Hepatocyte (in vitro differentiated cells): ENCODE results near the gene LDLRAD3. TPM values are rescaled to one million over a fixed set of nuclear protein-coding genes. Genes with fewer than 3 reads are reported as not detected.
"Not testable (repeated sequence)": the region's sequence is repeated elsewhere in the genome, so short reads cannot be mapped to it uniquely, and the experiment has no call there.

Experiments
- DNase-seq: peaks from one replicate; pipeline ENCODE4 v3.0.0-alpha.2; 2016; ENCODE audit warnings: low spot score
- H2AFZ ChIP-seq: fragments of 200-600 bp; sonication (generic); 2 replicates; pipeline ENCODE4 v1.6.0; 2016; ENCODE audit warnings: antibody characterized with exemption, mild to moderate bottlenecking
- H3K27ac ChIP-seq: fragments of 200-600 bp; sonication (generic); 2 replicates; pipeline ENCODE4 v1.5.1; 2016; ENCODE audit warnings: mild to moderate bottlenecking
- H3K27me3 ChIP-seq: fragments of 200-600 bp; sonication (generic); 2 replicates; pipeline ENCODE4 v1.6.1; 2016
- H3K36me3 ChIP-seq: fragments of 200-600 bp; sonication (generic); replicated peaks from 2 replicates; pipeline ENCODE4 v1.5.1; 2016; ENCODE audit warnings: low read depth; ENCODE audit not compliant: insufficient read depth
- H3K4me1 ChIP-seq: fragments of 200-600 bp; sonication (generic); 2 replicates; pipeline ENCODE4 v1.5.1; 2016; ENCODE audit warnings: mild to moderate bottlenecking, moderate library complexity; ENCODE audit not compliant: insufficient read depth
- H3K4me2 ChIP-seq: fragments of 200-600 bp; sonication (generic); 2 replicates; pipeline ENCODE4 v1.6.0; 2016
- H3K4me3 ChIP-seq: fragments of 200-600 bp; sonication (generic); 2 replicates; pipeline ENCODE4 v1.5.1; 2016; ENCODE audit warnings: mild to moderate bottlenecking
- H3K79me2 ChIP-seq: fragments of 200-600 bp; sonication (generic); 2 replicates; pipeline ENCODE4 v1.6.0; 2017; ENCODE audit warnings: mild to moderate bottlenecking
- H3K9me2 ChIP-seq: fragments of 200-600 bp; sonication (generic); replicated peaks from 2 replicates; pipeline ENCODE4 v1.6.0; 2017; ENCODE audit warnings: mild to moderate bottlenecking; ENCODE audit not compliant: insufficient read depth
- H3K9me3 ChIP-seq: fragments of 200-600 bp; sonication (generic); 2 replicates; pipeline ENCODE4 v1.5.1; 2016; ENCODE audit warnings: low read depth, mild to moderate bottlenecking
- H4K20me1 ChIP-seq: fragments of 200-600 bp; sonication (generic); 2 replicates; pipeline ENCODE4 v1.6.0; 2016; ENCODE audit warnings: mild to moderate bottlenecking; ENCODE audit not compliant: insufficient read depth, poor library complexity, severe bottlenecking
- EZH2 ChIP-seq: fragments of 200-600 bp; sonication (generic); IDR thresholded peaks from 2 replicates; pipeline ENCODE4 v1.6.1; 2016; ENCODE audit warnings: antibody characterized with exemption, mild to moderate bottlenecking, borderline replicate concordance
- EZH2phosphoT487 ChIP-seq: fragments of 200-600 bp; sonication (generic); IDR thresholded peaks from one replicate; pipeline ENCODE4 v1.6.1; 2018; ENCODE audit warnings: antibody characterized with exemption, mild to moderate bottlenecking, low read depth, moderate library complexity; ENCODE audit not compliant: unreplicated experiment, severe bottlenecking
- WGBS: methylation state at CpG from one replicate; pipeline ENCODE4 v1.1.6; 2016; ENCODE audit warnings: low lambda C conversion rate; ENCODE audit errors: missing lambda C conversion rate; 5-methylcytosine and 5-hydroxymethylcytosine counted together
- polyA plus RNA-seq: library from polyadenylated mRNA; unstranded; fragments of >200 nt; fragmentation: Nextera tagmentation; extraction: Ambion mirVana; gene quantifications from 2 replicates; pipeline ENCODE4 v1.2.1, GENCODE V29; 2016
- total RNA-seq: library from RNA; depleted of rRNA; stranded (reverse); fragments of >200 nt; gene quantifications from 2 replicates; pipeline ENCODE4 v1.2.3, GENCODE V29; 2014
- TF ChIP-seq, protein P1 (sequence below): fragments of 200-600 bp; sonication (generic); IDR thresholded peaks from 2 replicates; pipeline ENCODE4 v1.5.1; 2016; ENCODE audit warnings: antibody characterized with exemption, mild to moderate bottlenecking; ENCODE audit not compliant: poor library complexity

Gene LDLRAD3
- total and polyA plus RNA-seq, 2 experiments from 2014 or later, result 12.2 TPM

- no peaks in the 10 kb centered on the region for H3K9me2 ChIP-seq
- no peak overlapping the region for H3K4me2 ChIP-seq
- no peak overlapping the region for H3K4me3 ChIP-seq
- H3K9me3 ChIP-seq, result no peaks in the 10 kb centered on the region
- H3K4me1 ChIP-seq, result peaks cover 6% of the 10 kb centered on the region
- H3K27me3 ChIP-seq, result no peaks in the 10 kb centered on the region
- H3K79me2 ChIP-seq, result no peaks in the 10 kb centered on the region
- H3K27ac ChIP-seq, result no peak overlapping the region
- WGBS, result 74% methylated on average over 1 of the region's 1 CpG
- no peak overlapping the region for H2AFZ ChIP-seq
- TF ChIP-seq EZH2, result no peak
- TF ChIP-seq, protein P1, sequence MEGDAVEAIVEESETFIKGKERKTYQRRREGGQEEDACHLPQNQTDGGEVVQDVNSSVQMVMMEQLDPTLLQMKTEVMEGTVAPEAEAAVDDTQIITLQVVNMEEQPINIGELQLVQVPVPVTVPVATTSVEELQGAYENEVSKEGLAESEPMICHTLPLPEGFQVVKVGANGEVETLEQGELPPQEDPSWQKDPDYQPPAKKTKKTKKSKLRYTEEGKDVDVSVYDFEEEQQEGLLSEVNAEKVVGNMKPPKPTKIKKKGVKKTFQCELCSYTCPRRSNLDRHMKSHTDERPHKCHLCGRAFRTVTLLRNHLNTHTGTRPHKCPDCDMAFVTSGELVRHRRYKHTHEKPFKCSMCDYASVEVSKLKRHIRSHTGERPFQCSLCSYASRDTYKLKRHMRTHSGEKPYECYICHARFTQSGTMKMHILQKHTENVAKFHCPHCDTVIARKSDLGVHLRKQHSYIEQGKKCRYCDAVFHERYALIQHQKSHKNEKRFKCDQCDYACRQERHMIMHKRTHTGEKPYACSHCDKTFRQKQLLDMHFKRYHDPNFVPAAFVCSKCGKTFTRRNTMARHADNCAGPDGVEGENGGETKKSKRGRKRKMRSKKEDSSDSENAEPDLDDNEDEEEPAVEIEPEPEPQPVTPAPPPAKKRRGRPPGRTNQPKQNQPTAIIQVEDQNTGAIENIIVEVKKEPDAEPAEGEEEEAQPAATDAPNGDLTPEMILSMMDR, result no peak
- no peak for TF ChIP-seq EZH2phosphoT487
- no peaks in the 10 kb centered on the region for H4K20me1 ChIP-seq
- no peaks in the 10 kb centered on the region for H3K36me3 ChIP-seq
- DNase-seq, result no peak
These were observed 32.2 kb upstream of the LDLRAD3 start for GRCh38 chr11:35911616-35912165.

DNA sequence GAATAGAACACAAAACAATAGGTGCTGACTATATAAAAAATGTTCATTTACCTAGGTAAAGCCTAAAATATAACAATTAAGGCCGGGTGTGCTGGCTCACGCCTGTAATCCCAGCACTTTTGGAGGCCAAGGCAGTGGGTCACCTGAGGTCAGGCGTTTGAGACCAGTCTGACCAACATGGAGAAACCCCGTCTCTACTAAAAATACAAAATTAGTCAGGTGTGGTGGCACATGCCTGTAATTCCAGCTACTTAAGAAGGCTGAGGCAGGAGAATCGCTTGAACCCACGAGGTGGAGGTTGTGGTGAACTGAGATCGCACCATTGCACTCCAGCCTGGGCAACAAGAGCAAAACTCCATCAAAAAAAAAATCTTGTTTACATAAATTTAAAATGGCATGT lies 31.4 kb upstream of the LDLRAD3 start:
- H3K27me3 ChIP-seq, H3K9me2 ChIP-seq, H3K27ac ChIP-seq, H2AFZ ChIP-seq, H3K4me2 ChIP-seq, H3K4me3 ChIP-seq, H4K20me1 ChIP-seq, H3K9me3 ChIP-seq, DNase-seq, H3K4me1 ChIP-seq, H3K79me2 ChIP-seq, H3K36me3 ChIP-seq: not testable (repeated sequence)
- WGBS, result 95% methylated on average over 7 of the region's 7 CpGs

GRCh38 chr11:35912883-35913624 lies 30.8 kb upstream of the LDLRAD3 start:
- Histone ChIP-seq H3K79me2 (no peaks in the 10 kb centered on the region), H3K4me2 (no peak overlapping the region), H4K20me1 (no peaks in the 10 kb centered on the region), H3K4me3 (no peak overlapping the region), H3K4me1 (peaks cover 6% of the 10 kb centered on the region), H3K36me3 (no peaks in the 10 kb centered on the region), H3K9me2 (no peaks in the 10 kb centered on the region), H3K9me3 (no peaks in the 10 kb centered on the region), H2AFZ (no peak overlapping the region), H3K27me3 (peaks cover 4% of the 10 kb centered on the region), H3K27ac (no peak overlapping the region)
- TF ChIP-seq, protein P1, result no peak
- TF ChIP-seq EZH2phosphoT487 (no peak), EZH2 (no peak)
- DNase-seq, result no peak

DNA sequence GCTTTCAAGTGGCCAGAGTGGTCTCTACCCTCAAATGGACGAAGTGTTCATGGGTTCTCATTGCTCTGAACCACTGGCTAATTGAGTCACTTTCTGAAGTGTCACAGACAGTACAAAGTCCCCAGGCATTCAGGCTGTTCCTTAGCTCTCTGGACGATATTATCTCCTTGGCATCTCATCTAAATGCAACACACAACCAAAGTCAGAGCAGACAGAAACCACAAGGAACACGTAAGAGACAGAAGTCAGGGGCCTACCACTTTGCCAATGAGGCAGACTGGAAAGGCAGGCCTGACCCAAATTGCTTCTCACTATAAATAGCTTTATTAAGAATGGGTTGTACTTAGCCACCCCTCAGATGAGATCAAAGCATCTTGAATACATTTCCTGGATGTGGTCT lies 29.0 kb upstream of the LDLRAD3 start:
- no peak for TF ChIP-seq EZH2
- TF ChIP-seq, protein P1, result no peak
- TF ChIP-seq EZH2phosphoT487, result no peak
- H3K27ac ChIP-seq, result no peak overlapping the region
- WGBS, result 75% methylated on average over 3 of the region's 3 CpGs
- no peaks in the 10 kb centered on the region for H4K20me1 ChIP-seq
- H2AFZ ChIP-seq, result no peak overlapping the region
- H3K4me3 ChIP-seq, result no peak overlapping the region
- H3K4me2 ChIP-seq, result no peak overlapping the region
- no peaks in the 10 kb centered on the region for H3K9me2 ChIP-seq
- no peaks in the 10 kb centered on the region for H3K4me1 ChIP-seq
- no peaks in the 10 kb centered on the region for H3K79me2 ChIP-seq
- no peaks in the 10 kb centered on the region for H3K9me3 ChIP-seq
- H3K36me3 ChIP-seq, result no peaks in the 10 kb centered on the region
- H3K27me3 ChIP-seq, result peaks cover 7% of the 10 kb centered on the region
- peak; percentile 7 for DNase-seq
